Hematopoietic multipotent progenitor cell treated with erythropoietin and hydrocortisone succinate and interleukin-3 and kit ligand, for 15 days (in vitro differentiated cells): ENCODE measurements around the gene BCCIP.

ENCODE experiments used
- DNase-seq: peaks from one replicate; pipeline ENCODE4 v3.0.0-alpha.2; 2015; ENCODE audit warnings: low spot score

BCCIP gene

DNA sequence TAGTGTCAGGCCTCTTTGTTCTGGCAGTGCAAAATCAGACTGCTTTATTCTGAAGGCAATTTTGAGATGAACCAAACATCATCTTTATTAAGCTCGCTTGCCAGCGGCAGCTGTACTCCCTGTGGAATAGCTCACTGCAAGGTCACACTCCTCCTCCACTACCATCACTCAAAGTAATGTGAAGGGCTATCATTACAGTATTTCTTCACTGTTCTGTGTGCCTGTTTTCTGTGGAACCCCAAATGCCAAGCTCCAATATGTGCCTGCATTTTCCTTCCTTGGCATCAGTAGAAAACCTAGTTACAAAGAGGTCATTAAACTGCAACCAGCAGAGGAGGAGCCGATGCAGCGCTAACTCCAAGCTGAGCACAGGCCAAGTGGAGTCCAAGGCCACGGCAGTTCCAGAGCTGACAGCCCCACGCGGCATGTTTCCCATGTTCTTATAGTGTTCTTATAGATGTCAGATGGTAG is 21.4 kb downstream of the BCCIP start:
- DNase-seq: no peak

DNA sequence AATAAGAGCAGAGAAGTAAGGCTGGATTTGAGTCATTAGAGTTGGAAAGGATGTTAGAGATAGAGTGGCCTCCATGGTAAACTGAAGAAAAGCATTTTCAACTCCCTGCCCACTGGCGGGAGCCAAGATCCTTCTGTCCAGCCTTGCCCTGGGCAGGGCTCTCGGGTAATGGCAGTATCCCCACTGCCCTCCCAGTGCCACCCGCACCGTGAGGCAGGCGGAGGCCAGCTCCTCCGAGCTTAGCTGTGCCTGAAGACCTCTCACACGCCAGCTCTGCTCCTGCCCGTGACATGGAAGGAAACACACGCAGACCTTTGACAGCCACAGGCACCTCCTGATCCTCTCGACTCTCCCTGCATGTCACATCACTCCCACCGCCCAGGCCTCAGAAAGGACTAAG is 22.3 kb downstream of the BCCIP start:
- no peak for DNase-seq

DNA sequence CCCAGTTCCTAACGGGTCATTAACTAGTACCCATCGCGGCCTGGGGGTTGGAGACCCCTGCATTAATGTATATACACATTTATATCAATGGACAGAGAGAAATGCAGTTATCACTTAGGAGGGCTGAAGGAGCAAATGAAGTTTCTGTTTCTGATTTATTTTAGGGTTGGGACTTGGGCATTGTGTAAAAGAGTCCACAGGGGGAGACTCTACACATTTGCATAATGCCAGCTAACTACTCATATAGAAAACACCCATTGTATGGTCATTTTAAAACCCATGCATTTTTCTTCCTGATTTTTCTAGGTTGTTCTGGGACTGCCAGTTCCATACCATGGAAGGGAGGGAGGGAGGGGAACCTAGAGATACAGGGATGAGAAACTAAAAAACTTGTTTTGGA is 23.5 kb downstream of the BCCIP start:
- DNase-seq: no peak

DNA sequence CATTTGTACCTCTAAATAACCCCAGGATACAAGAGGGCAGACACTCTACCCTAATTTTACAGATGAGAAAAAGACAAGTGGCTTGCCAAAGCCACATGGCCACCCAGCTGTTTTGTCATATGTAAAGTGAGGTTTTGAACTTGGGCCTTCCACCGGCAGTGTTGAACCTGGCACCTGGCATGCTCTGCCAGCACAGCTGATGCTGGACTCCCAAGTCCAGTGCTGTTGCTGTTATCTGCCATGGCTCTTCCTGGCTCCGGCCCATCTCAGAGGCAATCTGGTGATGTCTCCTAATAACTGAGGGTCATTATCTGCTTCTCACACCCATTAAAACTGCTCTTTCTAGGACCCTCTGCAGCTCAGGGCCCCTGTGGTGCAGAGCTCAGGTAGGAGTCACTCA is 25.0 kb downstream of the BCCIP start:
- DNase-seq: no peak

DNA sequence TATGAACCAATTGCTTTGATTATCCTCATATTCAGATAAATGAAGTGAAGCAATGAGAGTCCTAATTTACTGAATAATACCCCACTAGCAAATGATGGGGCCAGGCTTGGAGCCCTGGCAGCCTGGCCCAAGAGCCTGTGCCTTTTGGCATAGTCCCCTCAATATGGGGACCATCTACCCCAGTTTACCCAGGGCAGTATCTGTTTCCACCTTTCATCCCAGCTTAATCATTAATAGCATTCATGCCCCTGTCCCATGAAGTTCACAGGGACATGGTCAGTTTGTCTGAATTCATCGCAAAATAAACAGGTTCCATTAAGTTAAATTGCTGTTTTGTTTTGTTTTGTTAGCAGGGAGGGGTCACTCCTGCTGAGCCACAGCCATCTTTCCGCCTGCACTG is 25.5 kb downstream of the BCCIP start:
- no peak for DNase-seq

DNA sequence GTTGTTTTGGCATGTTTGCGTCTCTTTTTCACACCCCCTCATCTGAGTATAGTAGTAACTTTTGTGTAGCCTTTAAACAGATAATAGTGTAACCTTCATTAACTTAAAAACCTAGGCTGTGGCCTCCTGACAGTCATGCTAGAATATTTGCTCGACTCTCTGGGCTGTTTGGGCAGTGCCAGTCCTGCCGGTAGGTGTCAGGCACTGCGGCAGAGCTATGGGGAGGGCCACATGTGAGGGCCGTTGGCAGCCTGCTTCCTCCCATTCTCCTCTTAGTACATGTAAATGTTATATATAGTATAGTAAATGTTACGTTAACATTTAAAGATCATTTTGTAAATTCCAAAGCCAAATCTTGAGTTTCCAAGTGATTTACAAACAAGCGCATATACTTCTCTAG is 26.1 kb downstream of the BCCIP start:
- no peak for DNase-seq

DNA sequence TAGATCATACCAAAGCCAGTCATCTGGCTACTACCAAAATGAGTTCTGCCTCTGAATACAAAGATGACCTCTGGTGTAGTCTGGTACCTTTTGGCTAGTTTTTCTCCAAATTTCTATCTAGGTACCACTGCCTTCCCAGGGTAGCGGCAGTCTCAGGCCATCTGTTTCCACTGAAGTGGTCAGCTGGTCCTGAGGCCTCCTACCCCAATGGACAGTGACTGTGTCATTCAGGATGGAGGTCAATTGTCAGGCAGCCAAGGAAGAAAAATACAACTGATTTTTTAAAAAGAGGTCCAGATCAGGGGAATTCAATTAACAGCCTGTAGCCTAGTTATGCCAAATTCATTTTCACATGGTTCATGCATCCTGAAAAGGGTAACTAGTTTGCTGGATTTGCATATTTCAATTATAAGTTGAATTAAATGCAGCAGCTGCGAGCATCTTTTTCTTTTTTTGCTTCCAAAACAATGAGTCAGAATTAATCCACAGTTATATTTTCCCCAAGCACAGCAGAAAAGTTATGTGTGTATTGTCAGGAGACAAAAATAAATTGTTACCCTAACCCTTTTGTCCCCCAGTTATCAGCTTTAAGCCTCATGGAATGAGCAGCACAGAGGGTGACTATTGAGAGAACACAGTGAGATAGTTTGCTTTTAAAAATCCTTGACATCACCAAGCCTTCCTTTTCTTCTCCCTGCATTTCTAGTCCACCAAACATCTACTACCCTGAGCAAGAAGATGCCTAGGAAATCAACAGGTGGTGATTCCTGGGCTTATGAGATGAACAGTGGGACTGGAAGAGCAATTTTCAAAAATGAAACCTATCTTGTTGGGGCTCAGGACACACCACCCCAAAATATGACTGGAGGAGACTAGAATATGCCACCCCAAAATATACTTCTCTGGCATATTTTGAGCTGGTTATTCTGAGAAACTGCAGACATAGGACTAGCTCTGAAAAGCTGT is 27.7 kb downstream of the BCCIP start:
- no peak for DNase-seq

DNA sequence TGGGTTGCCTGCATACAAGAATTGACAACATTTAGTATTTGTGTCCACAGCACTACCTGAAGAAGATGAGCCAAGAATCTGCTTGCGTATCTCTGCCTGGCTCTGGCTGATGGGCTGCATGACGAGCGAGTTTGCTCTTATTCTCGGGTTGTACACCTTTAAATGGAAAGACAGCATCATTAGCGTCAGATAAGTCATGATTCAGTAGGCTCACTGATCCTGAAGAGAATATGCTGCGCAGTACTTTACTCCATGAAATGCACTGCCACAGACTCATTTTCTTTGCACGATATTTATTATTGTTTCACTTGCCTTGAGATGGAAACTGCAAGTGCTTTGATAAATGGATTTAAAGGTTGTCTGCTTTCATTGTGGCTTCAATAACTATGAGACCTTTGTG is 29.1 kb downstream of the BCCIP start:
- DNase-seq: no peak

DNA sequence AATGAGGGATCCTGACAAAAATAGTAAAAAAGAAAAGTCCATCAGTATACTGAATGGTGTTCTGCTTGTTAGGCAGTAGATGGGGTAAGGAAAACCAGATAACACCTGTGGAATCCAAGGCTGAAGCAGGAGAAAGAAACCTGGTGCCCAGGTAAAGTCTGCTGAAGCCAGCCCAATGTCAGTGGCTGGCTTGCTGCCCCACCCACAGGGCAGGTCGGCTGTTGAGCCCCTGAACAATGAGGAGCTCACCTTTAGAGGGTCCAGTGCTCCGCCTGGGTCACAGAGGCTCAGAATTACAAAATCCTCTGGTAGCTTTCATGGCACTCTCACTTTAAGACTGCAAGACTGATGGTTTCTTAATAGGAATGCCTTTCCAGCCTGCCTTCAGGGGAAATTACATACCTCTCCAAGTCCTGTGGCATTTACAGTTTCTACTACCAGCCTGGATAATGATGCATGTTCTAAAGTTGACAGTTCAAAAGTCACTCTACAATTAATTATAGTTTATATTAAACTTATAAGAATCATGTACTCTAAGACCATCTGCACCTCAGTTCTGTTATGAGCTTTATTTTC is 33.9 kb downstream of the BCCIP start:
- no peak for DNase-seq

DNA sequence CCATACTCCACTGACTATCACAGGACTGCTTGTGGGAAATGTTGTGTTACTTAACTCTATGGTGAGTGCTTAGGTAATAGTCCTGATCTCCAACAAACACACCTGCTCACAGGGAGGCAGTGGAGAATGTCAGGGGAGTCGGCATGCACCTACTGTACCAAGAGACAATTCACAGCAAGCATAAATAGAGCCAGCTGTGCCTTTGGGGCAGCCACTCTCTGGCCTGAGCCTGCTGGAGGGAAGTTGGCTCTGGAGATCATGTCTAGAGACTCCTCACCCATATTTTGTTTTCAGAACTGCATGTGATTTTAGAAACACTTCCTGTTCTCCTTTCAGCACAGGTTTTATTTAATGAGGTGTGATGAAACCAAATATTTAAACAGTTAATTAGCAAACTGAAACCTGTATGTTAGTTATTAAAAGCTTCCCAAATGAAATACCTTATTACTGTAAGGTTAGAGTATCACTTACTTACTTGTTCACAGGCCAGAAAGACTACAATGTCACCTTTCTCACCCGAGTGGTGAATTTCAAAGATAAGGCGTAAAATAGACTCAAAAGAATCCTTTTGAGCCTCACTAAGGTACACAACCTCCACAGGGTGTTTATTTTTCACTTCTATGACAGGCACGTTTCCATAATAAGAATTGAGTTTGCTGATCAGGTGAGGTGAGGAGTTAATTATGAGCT is 35.9 kb downstream of the BCCIP start:
- DNase-seq: no peak

DNA sequence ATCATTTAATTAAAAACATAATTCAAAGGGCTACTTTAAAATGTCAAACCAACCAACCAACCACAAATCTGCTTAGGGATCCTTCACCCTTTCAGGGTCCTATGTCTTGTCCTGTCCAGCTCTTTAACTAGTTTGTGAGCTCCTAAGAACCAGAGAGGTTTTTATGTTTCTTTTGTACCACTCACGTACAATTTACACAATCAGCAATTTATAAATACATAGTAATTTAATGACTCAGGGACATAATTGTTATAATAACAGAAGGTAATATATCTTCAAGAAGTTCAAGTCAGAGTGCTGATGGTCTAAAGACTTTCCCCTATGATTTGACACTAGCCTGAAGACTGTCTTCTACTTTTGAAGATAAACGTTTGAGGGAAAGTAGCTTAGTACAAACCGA is 41.8 kb downstream of the BCCIP start:
- DNase-seq: no peak

DNA sequence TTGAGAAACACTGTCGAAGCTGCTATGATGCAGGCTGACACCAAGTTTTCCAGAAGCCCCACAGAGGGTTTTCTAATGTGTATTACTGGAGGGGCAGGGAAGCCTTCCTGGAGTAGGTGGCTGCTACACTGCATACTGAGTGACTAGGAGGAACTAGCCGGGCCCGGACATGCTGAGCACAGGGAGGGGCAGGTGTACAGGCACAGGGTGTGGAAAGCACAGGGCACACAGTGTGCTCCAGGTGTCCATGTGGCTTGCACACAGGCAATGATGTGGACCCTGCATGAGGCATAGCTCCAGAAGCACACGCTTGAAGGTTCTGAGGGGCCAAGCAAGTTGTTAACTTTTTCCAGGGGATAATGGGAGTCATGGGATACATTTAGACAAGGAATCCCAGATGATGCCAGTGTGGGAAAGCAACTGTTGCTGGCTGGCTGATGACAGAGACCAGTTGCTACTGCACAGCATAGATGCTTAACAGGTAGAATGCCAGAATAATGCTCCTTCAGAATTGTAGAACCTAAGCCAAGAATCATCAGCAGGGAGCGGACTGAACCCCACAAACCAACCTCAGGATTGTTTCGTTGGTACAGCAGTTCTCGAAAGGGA is 43.2 kb downstream of the BCCIP start:
- DNase-seq: no peak

DNA sequence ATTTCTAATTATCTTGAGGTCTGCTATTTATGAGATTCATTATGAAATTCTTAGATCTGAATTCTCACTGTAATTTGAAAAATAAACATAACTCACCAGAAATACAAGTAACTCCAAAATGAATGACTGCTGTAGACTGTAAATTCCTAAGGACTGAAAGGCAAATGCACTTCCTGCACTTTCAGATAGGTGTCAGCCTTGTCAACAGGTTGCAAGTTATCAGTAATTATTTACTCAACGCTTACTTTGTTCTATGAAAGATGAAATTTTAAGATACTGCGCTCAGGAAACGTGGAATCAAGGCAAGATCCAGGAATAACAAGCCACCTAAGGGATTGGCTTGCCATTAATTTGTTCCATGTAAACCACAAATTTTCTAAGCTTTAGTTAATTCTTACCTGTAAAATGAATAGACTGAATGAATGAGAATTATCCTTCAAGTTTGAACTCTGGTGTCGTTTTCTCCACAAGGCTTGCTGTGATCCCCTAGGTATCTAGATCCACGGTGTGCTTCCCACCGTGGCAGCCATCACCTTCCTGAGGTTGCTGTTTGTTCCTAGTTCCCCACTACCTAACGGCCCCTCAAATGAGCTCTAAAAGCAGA is 45.1 kb downstream of the BCCIP start:
- peak; percentile 77 for DNase-seq

DNA sequence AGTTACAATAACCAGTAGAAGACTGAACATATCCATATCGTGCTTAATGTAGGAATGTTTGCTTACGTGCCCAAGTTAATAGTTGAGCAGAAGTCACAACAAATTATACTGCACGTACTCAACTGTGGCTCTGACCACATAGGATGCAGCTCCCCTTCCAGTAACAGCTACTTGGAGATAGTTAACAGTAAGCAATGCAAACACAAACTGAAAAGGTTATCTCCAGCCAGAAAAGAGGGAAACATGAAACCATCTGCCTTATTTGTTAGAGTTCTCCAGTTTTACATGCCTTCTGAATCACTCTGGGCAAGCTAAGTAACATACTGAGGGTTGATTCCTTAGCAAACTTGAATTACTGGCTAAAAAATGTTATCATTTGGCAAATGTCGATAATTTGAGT is 48.0 kb downstream of the BCCIP start:
- DNase-seq: no peak

DNA sequence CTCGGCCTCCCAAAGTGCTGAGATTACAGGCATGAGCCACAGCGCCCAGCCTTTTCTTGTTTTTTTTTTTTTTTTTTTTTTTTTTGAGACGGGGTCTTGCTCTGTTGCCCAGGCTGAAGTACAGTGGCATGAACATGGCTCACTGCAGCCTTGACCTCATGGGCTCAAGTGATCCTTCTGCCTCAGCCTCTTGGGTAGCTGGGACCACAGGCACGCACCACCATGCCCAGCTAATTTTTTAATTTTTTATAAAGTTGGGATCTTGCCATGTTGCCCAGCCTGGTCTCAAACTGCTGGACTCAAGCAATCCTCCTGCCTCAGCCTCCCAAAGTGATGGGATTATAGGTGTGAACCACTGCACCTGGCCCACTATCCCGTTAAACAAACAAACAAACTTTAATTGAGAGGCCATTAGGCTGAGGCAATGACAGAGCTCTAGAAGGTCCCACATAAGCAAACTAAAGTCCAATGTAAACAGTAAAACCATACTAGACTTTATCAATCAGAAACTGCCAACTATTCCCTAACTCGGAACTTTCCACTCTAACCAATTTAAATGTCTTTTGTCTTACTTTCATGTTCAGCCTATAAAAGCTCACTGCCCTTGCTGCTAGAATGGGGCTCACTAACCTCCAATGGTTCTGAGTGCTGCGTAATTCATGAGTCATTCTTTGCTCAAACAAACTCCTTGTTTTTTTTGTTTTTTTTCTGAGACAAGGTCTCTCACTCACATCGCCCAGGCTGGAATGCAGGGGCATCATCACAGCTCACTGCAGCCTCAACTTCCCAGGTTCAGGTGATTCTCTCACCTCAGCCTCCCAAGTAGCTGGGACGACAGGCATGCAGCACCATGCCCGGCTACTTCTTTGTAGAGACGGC is 55.9 kb downstream of the BCCIP start:
- DNase-seq: no peak

DNA sequence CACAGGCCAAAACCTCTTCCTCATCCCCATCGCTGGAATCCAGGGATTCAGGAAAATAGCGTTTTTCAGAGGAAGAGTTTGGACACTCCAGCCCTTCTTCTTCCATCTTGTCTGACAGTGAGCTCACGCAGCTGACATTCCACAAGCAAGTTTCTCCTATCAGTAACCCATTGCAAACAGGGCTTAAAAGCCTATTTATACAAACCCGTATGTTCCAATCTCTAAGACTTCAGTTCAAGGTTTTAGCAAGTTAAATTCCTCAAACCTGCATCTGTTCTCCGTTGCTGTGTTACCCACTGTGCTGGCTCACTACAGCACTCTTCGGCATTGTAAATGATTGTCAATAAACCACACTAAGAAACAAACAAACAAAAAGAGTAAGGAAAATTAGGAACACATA is 57.4 kb downstream of the BCCIP start:
- no peak for DNase-seq

DNA sequence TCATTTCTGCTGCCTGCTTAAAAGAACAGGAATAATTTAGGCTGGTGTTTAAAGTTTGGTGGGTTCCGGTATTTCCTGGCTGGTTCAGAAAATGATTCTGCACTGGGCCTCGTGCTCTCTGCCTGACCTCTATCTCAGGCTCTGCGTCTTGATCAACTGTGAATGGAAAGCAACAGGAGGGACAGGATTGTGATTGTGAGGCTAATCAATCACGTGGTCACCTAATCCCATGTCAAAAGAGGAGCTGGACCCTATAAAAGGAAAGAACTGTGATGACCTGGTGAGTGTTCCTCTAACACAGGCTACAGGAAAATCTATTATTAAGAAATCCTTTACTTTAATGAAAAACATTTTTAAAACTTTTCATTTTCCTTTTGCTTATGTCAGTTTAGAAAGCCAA is 57.8 kb downstream of the BCCIP start, which contains the start of gene DHX32:
Gene DHX32 (minus strand): TSS at position 101 of the 400 bp plus-strand sequence. CDS start 468 bp downstream, outside the sequence.
- no peak for DNase-seq

DNA sequence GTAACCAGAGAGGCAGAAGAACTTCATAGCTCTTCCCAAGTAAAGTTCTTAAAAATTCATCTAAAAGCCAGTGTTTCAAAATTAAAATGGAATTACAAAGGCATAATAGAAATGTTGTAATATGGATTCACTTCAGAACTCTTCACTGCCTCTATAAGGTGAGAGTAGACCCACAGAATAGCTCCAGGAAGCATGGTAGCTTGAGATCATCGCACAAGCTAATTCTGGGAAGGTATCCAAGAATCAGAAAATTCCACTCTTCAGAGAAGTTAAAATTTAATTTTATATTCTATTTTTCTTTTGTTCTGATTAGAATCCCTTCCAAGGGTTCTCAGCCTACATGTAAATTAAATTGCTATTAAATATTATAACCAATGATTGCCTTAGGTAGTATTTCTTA is 59.2 kb downstream of the BCCIP start:
- DNase-seq: no peak

DNA sequence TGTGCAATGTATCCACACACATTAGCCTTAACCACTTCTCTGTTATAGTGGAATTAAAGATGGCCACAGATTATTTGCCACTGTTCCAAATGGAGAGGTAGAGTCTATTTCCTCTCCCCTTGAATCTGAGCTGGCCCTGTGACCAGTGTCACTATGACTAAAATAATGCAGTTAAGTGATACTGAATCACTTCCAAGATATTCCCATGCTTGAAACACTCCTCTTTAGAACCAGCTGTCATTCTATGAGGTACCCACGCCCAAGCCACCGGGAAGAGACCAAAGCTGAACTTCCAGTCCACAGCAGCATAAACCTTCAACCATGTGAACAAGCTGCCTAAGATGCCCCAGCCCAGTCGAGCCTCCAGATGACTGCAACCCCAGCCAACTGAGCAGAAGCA is 59.9 kb downstream of the BCCIP start:
- no peak for DNase-seq
